ENCODE results near the gene FGD6.

The FGD6 gene

GRCh38 chr12:95072900-95073697 is 144.2 kb downstream of the FGD6 start, which contains the start of gene NR2C1:
Gene NR2C1 (minus strand): TSS chr12:95073618. CDS start chr12:95067384, 6,234 bp downstream.
- TF ChIP-seq, protein P1, sequence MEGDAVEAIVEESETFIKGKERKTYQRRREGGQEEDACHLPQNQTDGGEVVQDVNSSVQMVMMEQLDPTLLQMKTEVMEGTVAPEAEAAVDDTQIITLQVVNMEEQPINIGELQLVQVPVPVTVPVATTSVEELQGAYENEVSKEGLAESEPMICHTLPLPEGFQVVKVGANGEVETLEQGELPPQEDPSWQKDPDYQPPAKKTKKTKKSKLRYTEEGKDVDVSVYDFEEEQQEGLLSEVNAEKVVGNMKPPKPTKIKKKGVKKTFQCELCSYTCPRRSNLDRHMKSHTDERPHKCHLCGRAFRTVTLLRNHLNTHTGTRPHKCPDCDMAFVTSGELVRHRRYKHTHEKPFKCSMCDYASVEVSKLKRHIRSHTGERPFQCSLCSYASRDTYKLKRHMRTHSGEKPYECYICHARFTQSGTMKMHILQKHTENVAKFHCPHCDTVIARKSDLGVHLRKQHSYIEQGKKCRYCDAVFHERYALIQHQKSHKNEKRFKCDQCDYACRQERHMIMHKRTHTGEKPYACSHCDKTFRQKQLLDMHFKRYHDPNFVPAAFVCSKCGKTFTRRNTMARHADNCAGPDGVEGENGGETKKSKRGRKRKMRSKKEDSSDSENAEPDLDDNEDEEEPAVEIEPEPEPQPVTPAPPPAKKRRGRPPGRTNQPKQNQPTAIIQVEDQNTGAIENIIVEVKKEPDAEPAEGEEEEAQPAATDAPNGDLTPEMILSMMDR (IDR thresholded peaks at IDR 0.05; ENCODE audit: borderline replicate concordance, insufficient read depth, low read depth, low read length) = no peak
- H3K4me3 ChIP-seq (ENCODE audit: low read depth, low read length) = peak within 1 kb of the TSS; percentile 78

DNA sequence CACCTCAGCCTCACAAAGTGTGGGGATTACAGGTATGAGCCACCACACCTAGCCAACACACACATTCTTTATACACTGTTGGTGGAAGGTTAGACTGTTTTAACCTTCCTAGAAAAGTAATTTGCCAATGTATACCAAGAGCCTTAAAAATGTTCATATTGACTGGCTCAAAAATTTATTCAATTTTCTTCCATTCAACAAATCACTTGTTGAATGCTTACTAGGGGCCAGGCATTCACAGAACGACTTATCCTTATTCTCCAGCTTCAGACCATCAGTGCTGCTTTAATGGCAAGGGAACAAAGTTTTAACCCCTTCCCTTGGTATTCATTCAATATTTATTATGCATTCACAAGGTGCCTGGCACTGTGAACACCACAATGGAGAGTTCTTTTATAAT is 146.9 kb downstream of the FGD6 start:
- TF ChIP-seq, protein P1 (IDR thresholded peaks at IDR 0.05; ENCODE audit: borderline replicate concordance, insufficient read depth, low read depth, low read length) = no peak

DNA sequence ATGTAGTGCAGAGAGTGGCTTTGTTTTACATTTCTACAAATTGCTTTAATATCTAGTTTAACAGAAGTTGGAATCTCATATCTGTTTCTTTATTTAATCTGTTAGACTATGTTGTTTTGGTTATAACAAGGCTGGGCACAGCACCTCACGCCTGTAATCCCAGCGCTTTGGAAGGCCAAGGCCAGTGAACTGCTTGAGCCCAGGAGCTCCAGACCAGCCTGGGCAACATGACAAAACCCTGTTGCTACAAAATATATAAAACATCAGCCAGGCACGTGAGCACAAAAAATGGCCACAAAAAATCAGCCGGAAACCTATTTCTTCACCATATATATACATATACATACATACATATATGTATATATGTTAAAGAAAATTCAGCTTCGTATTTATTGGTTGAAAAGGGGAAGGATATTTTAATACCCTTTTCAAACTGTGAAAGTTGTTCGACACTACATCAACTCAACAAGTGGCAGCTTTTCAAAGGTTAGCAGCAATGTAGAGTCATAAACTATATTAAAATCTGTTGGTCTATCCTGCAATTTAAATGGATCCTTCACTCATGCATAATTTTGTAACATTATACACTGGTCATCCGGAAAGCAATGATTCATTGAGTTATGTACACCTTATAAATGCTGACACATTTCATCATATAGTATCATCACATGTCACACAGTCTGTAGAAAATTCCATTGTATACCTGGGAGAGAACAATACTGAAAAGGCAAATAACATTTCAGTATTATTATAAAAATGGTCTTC is 151.0 kb downstream of the FGD6 start:
- TF ChIP-seq, protein P1 (IDR thresholded peaks at IDR 0.05; ENCODE audit: borderline replicate concordance, insufficient read depth, low read depth, low read length) = no peak
- H3K4me3 ChIP-seq (ENCODE audit: low read depth, low read length) = no peak overlapping the region

More for the DNA sequence above, 146.9 kb downstream of the FGD6 start:
- no peak overlapping the region for H3K4me3 ChIP-seq (ENCODE audit: low read depth, low read length)

- TF ChIP-seq, protein P1 (IDR thresholded peaks at IDR 0.05; ENCODE audit: borderline replicate concordance, insufficient read depth, low read depth, low read length) = no peak
- H3K4me3 ChIP-seq (ENCODE audit: low read depth, low read length) = no peak overlapping the region
Measured at GRCh38 chr12:95060951-95061350, 156.3 kb downstream of the FGD6 start.

DNA sequence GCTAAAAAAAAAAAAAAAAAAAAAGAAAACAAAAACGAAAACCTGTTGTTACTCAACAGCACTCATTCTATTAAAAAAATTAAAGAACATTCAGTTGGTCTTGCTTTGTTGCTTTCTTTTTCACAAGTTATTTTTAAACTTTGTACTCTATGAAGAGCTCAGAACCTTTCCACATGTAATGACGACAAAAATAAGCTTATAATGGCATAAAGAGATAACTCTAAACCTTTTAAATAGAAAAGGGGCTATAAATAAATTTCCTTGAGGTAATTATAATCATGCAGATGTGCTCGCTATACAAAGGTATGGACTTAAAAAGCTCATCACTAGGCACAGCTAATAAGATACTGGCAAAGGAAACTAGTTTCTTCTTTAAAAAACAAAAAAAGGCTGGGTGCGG is 157.3 kb downstream of the FGD6 start:
- no peak overlapping the region for H3K4me3 ChIP-seq (ENCODE audit: low read depth, low read length)
- TF ChIP-seq, protein P1 (IDR thresholded peaks at IDR 0.05; ENCODE audit: borderline replicate concordance, insufficient read depth, low read depth, low read length) = no peak

DNA sequence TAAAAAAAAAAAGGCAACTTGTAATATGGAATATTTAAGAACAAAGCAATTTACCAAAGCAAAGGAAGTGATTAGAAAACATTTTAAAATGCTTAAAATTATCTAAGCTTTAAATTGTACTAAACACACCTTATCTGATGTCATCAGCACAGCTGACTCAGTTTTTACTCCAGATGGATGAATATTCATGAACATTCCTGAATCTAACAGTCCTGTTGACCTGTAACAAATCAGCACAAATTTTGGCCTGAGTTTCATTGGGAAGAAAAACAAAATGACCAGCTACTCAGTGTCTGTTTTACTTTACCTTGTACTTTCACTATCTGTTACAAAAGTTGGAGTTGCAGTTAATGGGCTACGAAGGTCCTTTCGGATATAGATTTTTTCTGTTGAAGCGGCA is 159.8 kb downstream of the FGD6 start:
- H3K4me3 ChIP-seq (ENCODE audit: low read depth, low read length) = no peak overlapping the region
- TF ChIP-seq, protein P1 (IDR thresholded peaks at IDR 0.05; ENCODE audit: borderline replicate concordance, insufficient read depth, low read depth, low read length) = no peak
